ENCODE measurements around the gene NADSYN1. TPM values are rescaled to one million over a fixed set of nuclear protein-coding genes. Genes with fewer than 3 reads are reported as not detected.

Gene NADSYN1
- total RNA-seq, 1 donor from 2014 or later: 87.9 TPM

- H3K79me2 ChIP-seq (ENCODE audit: insufficient read depth, low read length): no peaks in the 10 kb centered on the region
- H3K27me3 ChIP-seq (ENCODE audit: insufficient read depth, low read length): no peaks in the 10 kb centered on the region
- no peaks in the 10 kb centered on the region for H4K20me1 ChIP-seq (ENCODE audit: insufficient read depth, low read length)
- no peak overlapping the region for H3K27ac ChIP-seq (ENCODE audit: low read depth, low read length)
- no peak overlapping the region for H2AFZ ChIP-seq (ENCODE audit: low read depth, low read length)
- TF ChIP-seq CTCF (IDR thresholded peaks at IDR 0.05; ENCODE audit: insufficient read depth, low read depth, low read length): no peak
- TF ChIP-seq EZH2 (IDR thresholded peaks at IDR 0.05; ENCODE audit: insufficient read depth, low read length): no peak
- H3K4me1 ChIP-seq (ENCODE audit: insufficient read depth, low read length): no peaks in the 10 kb centered on the region
- Mint-ChIP-seq H3K9me3 (ENCODE audit: unreplicated experiment) (peaks cover 3% of the 10 kb centered on the region), H3K36me3 (ENCODE audit: low read depth, unreplicated experiment) (peaks cover 30% of the 10 kb centered on the region), H3K4me3 (ENCODE audit: unreplicated experiment) (no peak overlapping the region), H3K4me1 (ENCODE audit: low read depth, unreplicated experiment) (no peaks in the 10 kb centered on the region), H3K27me3 (ENCODE audit: low read depth, unreplicated experiment) (no peaks in the 10 kb centered on the region), H3K27ac (ENCODE audit: unreplicated experiment) (no peak overlapping the region)
- H3K9ac ChIP-seq (ENCODE audit: low read length): no peak overlapping the region
- no peak overlapping the region for H3K4me3 ChIP-seq (ENCODE audit: insufficient read depth, low read depth, low read length)
- DNase-seq (ENCODE audit: low read depth): no peak
- peaks cover 2% of the 10 kb centered on the region for H3K36me3 ChIP-seq (ENCODE audit: insufficient read depth, low read length)
- no peak overlapping the region for H3K4me2 ChIP-seq (ENCODE audit: low read length)
- FAIRE-seq: no peak
- H3K9me3 ChIP-seq (ENCODE audit: insufficient read depth, low read depth, low read length): no peaks in the 10 kb centered on the region
Observed at GRCh38 chr11:71477641-71478527, 24.9 kb downstream of the NADSYN1 start.

- TF ChIP-seq EZH2 (IDR thresholded peaks at IDR 0.05; ENCODE audit: insufficient read depth, low read length) (no peak), CTCF (IDR thresholded peaks at IDR 0.05; ENCODE audit: insufficient read depth, low read depth, low read length) (no peak)
- no peak for FAIRE-seq
- Histone ChIP-seq H2AFZ (ENCODE audit: low read depth, low read length) (no peak overlapping the region), H3K79me2 (ENCODE audit: insufficient read depth, low read length) (no peaks in the 10 kb centered on the region), H4K20me1 (ENCODE audit: insufficient read depth, low read length) (no peaks in the 10 kb centered on the region), H3K27ac (ENCODE audit: low read depth, low read length) (no peak overlapping the region), H3K4me1 (ENCODE audit: insufficient read depth, low read length) (no peaks in the 10 kb centered on the region), H3K36me3 (ENCODE audit: insufficient read depth, low read length) (peaks cover 4% of the 10 kb centered on the region), H3K27me3 (ENCODE audit: insufficient read depth, low read length) (no peaks in the 10 kb centered on the region), H3K4me2 (ENCODE audit: low read length) (no peak overlapping the region), H3K9ac (ENCODE audit: low read length) (no peak overlapping the region), H3K9me3 (ENCODE audit: insufficient read depth, low read depth, low read length) (no peaks in the 10 kb centered on the region), H3K4me3 (ENCODE audit: insufficient read depth, low read depth, low read length) (no peak overlapping the region)
- DNase-seq (ENCODE audit: low read depth): no peak
- Mint-ChIP-seq H3K9me3 (ENCODE audit: unreplicated experiment) (peaks cover 3% of the 10 kb centered on the region), H3K4me3 (ENCODE audit: unreplicated experiment) (no peak overlapping the region), H3K4me1 (ENCODE audit: low read depth, unreplicated experiment) (no peaks in the 10 kb centered on the region), H3K27ac (ENCODE audit: unreplicated experiment) (no peak overlapping the region), H3K36me3 (ENCODE audit: low read depth, unreplicated experiment) (peaks cover 32% of the 10 kb centered on the region), H3K27me3 (ENCODE audit: low read depth, unreplicated experiment) (no peaks in the 10 kb centered on the region)
Observed at GRCh38 chr11:71478528-71478840, 25.5 kb downstream of the NADSYN1 start.

All from astrocyte (in vitro differentiated cells and primary cell).